Transverse colon (tissue), 4 donors: Measurements from ENCODE around the gene KAT2B. TPM values are rescaled to one million over a fixed set of nuclear protein-coding genes. Genes with fewer than 3 reads are reported as not detected.

ENCODE experiments used
- DNase-seq: peaks from one replicate; pipeline ENCODE4 v3.0.0-alpha.2; 2019
- H3K27ac ChIP-seq, 4 donors: fragments of 200-600 bp; sonication (generic); 2 replicates each; pipeline ENCODE4 v1.5.1; 2016 to 2018; ENCODE audit warnings: inconsistent platforms in 4 of 4
- H3K27me3 ChIP-seq: fragments of 200-600 bp; sonication (generic); 2 replicates; pipeline ENCODE4 v1.5.1; 2017; ENCODE audit warnings: inconsistent platforms
- H3K36me3 ChIP-seq, 4 donors: fragments of 200-600 bp; sonication (generic); 2 replicates each; pipeline ENCODE4 v1.5.1; 2017 to 2019; ENCODE audit warnings: inconsistent platforms in 4 of 4
- H3K4me1 ChIP-seq, 4 donors: fragments of 200-600 bp; sonication (generic); 2 replicates each; pipeline ENCODE4 v1.5.1; 2017 to 2020; ENCODE audit warnings: inconsistent platforms in 4 of 4
- H3K4me3 ChIP-seq, 4 donors: fragments of 200-600 bp; sonication (generic); 1 replicate in 1 of 4; 2 replicates in 3 of 4; pipeline versions ENCODE4 v1.5.1 to v1.6.1; 2017 to 2019; ENCODE audit warnings: inconsistent platforms in 4 of 4
- H3K9me3 ChIP-seq, 2 donors: fragments of 200-600 bp; sonication (generic); 2 replicates each; pipeline ENCODE4 v1.5.1; 2017 to 2019; ENCODE audit warnings: inconsistent platforms in 2 of 2
- EP300 ChIP-seq: sonication (generic); formaldehyde crosslinking; IDR thresholded peaks from one replicate; pipeline ENCODE4 v1.6.1; 2017; ENCODE audit warnings: antibody characterized with exemption, low read depth
- POLR2A ChIP-seq: fragments of 450-650 bp; IDR thresholded peaks from one replicate; pipeline ENCODE4 v1.6.1; 2016; ENCODE audit warnings: antibody characterized with exemption, mild to moderate bottlenecking, moderate library complexity
- POLR2AphosphoS5 ChIP-seq, 3 donors: sonication (generic); formaldehyde crosslinking; IDR thresholded peaks; one replicate each; pipeline ENCODE4 v1.6.1; 2016; ENCODE audit warnings: antibody characterized with exemption in 3 of 3
- WGBS, 2 donors: methylation state at CpG; one replicate each; pipeline ENCODE4 v1.1.5; 2018; ENCODE audit warnings: low coverage in 1 of 2; 5-methylcytosine and 5-hydroxymethylcytosine counted together
- in situ Hi-C, 4 donors: fragments of 200-750 bp; cut with MboI; loops; one replicate each; pipeline versions ENCODE4 v1.15.0 to v1.15.1; 2017; ENCODE audit warnings: low sequenced_read_pairs in 3 of 4, low pct_ligation_motif_present in 1 of 4, low pct_unique_long_range_greater_than_20kb in 1 of 4
- intact Hi-C: fragments of 100-400 bp; cut with DNase I; formaldehyde crosslinking; loops from one replicate; pipeline ENCODE4 v1.15.1; 2023; ENCODE audit warnings: low total_unique reads
- total RNA-seq, 4 donors: library from RNA; depleted of rRNA; stranded (reverse); fragments of >200 nt; gene quantifications; one replicate each; pipeline ENCODE4 v1.1.0, GENCODE V29; 2016
- TF ChIP-seq, protein P1 (sequence below), 5 experiments: fragments of 200-600 bp in 3 of 5; fragments of 450-650 bp in 2 of 5; sonication (generic) in 3 of 5; IDR thresholded peaks; 1 replicate in 2 of 5; 2 replicates in 3 of 5; pipeline ENCODE4 v1.5.1; 2016 to 2017; ENCODE audit warnings: antibody characterized with exemption in 5 of 5, inconsistent platforms in 3 of 5, mild to moderate bottlenecking in 2 of 5, moderate library complexity in 1 of 5

Gene KAT2B
- total RNA-seq, 4 donors from 2014 or later = 21.3 to 35.5 (median 30.2) TPM

- TF ChIP-seq POLR2A (no peak), EP300 (no peak), POLR2AphosphoS5 (IDR thresholded peaks at IDR 0.05) (no peak)
- TF ChIP-seq, protein P1, sequence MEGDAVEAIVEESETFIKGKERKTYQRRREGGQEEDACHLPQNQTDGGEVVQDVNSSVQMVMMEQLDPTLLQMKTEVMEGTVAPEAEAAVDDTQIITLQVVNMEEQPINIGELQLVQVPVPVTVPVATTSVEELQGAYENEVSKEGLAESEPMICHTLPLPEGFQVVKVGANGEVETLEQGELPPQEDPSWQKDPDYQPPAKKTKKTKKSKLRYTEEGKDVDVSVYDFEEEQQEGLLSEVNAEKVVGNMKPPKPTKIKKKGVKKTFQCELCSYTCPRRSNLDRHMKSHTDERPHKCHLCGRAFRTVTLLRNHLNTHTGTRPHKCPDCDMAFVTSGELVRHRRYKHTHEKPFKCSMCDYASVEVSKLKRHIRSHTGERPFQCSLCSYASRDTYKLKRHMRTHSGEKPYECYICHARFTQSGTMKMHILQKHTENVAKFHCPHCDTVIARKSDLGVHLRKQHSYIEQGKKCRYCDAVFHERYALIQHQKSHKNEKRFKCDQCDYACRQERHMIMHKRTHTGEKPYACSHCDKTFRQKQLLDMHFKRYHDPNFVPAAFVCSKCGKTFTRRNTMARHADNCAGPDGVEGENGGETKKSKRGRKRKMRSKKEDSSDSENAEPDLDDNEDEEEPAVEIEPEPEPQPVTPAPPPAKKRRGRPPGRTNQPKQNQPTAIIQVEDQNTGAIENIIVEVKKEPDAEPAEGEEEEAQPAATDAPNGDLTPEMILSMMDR (IDR thresholded peaks at IDR 0.05) = no peak
- Histone ChIP-seq H3K4me1 (no peaks in the 10 kb centered on the region), H3K27me3 (no peaks in the 10 kb centered on the region), H3K9me3 (no peaks in the 10 kb centered on the region), H3K27ac (peak overlapping the region in 1 of 4 donors; percentile 24), H3K4me3 (no peak overlapping the region), H3K36me3 (peaks cover 0 to 5% (median 0%) of the 10 kb centered on the region in 4 donors)
- no peak for DNase-seq
- in situ Hi-C loops (no loop called here), intact Hi-C loops (loop anchor here (10.0 kb wide), 1 partner anchor 103 kb away; the partner anchor contains the start of gene KAT2B)
Observed at GRCh38 chr3:20147361-20147760, 107.1 kb downstream of the KAT2B start.

DNA sequence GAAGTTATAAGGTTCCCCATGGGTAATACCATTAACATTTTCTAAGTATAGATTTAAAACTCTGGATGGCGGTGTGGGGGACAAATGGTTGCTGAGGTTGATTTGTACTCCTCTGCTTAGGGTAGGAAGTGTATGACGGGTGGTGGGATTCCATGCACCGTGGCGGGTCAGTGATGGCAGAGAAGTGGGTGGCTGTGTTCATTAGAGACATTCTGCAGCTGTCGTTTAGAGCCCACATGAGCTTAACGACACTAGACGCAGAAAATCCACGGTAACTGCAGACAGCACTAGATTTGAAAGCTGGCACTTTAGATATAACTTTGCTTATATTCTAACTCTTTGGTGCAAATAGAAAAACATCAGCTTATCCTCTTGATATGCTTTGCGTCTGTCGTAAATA, 108.2 kb downstream of the KAT2B start:
- in situ Hi-C loops = no loop called here
- Histone ChIP-seq H3K4me3 (no peak overlapping the region), H3K9me3 (no peaks in the 10 kb centered on the region), H3K27ac (no peak overlapping the region), H3K36me3 (peaks cover 0 to 2% (median 0%) of the 10 kb centered on the region in 4 donors), H3K4me1 (no peaks in the 10 kb centered on the region), H3K27me3 (no peaks in the 10 kb centered on the region)
- no peak for DNase-seq
- 84 to 92% methylated on average over 9 to 10 of the region's 10 CpGs for WGBS, 2 donors
- TF ChIP-seq POLR2AphosphoS5 (IDR thresholded peaks at IDR 0.05) (no peak), POLR2A (no peak), EP300 (no peak)
- TF ChIP-seq, protein P1 (IDR thresholded peaks at IDR 0.05) = no peak
- intact Hi-C loops = loop anchor here (10.0 kb wide), 1 partner anchor 104 kb away; the partner anchor contains the start of gene KAT2B

DNA sequence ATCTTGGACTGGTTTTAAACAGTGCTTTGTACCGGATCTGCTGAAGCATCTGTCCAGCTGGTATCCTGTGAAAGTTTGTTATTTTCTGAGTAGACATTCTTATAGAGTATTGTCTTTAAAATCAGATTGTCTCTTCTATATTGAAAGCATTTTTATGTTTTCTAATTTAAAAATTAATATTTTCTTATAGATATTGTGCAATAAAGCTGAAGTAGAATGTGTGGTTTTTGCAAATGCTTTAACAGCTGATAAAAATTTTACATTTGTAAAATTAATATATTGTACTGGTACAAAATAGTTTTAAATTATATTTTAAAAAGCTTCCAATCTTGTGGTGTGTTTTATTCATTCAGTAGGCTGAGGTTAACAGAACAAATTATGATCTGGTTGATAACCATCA, 113.8 kb downstream of the KAT2B start:
- Histone ChIP-seq H3K27me3 (no peaks in the 10 kb centered on the region), H3K36me3 (no peaks in the 10 kb centered on the region), H3K4me1 (no peaks in the 10 kb centered on the region), H3K9me3 (no peaks in the 10 kb centered on the region), H3K27ac (no peak overlapping the region), H3K4me3 (no peak overlapping the region)
- DNase-seq = no peak
- in situ Hi-C loops = no loop called here
- intact Hi-C loops = no loop called here
- 91 to 96% methylated on average over 1 of the region's 1 CpG for WGBS, 2 donors
- TF ChIP-seq EP300 = no peak
- TF ChIP-seq POLR2AphosphoS5 (IDR thresholded peaks at IDR 0.05) = no peak
- TF ChIP-seq, protein P1 (IDR thresholded peaks at IDR 0.05) = no peak
- TF ChIP-seq POLR2A = no peak

- in situ Hi-C loops (no loop called here), intact Hi-C loops (no loop called here)
- TF ChIP-seq, protein P1 (IDR thresholded peaks at IDR 0.05) = no peak
- TF ChIP-seq POLR2AphosphoS5 (IDR thresholded peaks at IDR 0.05) (no peak), EP300 (no peak), POLR2A (no peak)
- Histone ChIP-seq H3K36me3 (no peaks in the 10 kb centered on the region), H3K9me3 (no peaks in the 10 kb centered on the region), H3K27ac (no peak overlapping the region), H3K4me1 (no peaks in the 10 kb centered on the region), H3K27me3 (no peaks in the 10 kb centered on the region), H3K4me3 (no peak overlapping the region)
- no peak for DNase-seq
- WGBS, 2 donors = 95 to 100% methylated on average over 2 to 4 of the region's 4 CpGs
Observed at GRCh38 chr3:20154928-20155327, 114.7 kb downstream of the KAT2B start.
